Lower leg skin (tissue), 4 donors: ENCODE measurements around the gene MS4A1. TPM values are rescaled to one million over a fixed set of nuclear protein-coding genes. Genes with fewer than 3 reads are reported as not detected.
"Not testable (repeated sequence)": the region's sequence is repeated elsewhere in the genome, so short reads cannot be mapped to it uniquely, and the experiment has no call there.

Experiments
- DNase-seq, 2 donors: peaks; one replicate each; pipeline ENCODE4 v3.0.0-alpha.2; 2019; ENCODE audit warnings: low spot score in 2 of 2
- H3K4me3 ChIP-seq: fragments of 200-600 bp; sonication (generic); 2 replicates; pipeline ENCODE4 v1.5.1; 2017; ENCODE audit warnings: mild to moderate bottlenecking, low read depth; ENCODE audit not compliant: poor library complexity, severe bottlenecking
- POLR2A ChIP-seq, 2 donors: fragments of 450-650 bp; IDR thresholded peaks; one replicate each; pipeline ENCODE4 v1.6.1; 2016 to 2017; ENCODE audit warnings: antibody characterized with exemption in 2 of 2, mild to moderate bottlenecking in 1 of 2, moderate library complexity in 1 of 2
- WGBS, 2 donors: methylation state at CpG; one replicate each; pipeline ENCODE4 v1.1.5; 2018; 5-methylcytosine and 5-hydroxymethylcytosine counted together
- intact Hi-C: fragments of 100-400 bp; cut with DNase I; formaldehyde crosslinking; loops from one replicate; pipeline ENCODE4 v1.15.0; 2023; ENCODE audit warnings: low total_unique reads
- total RNA-seq, 4 donors: library from RNA; depleted of rRNA; stranded (reverse); fragments of >200 nt; gene quantifications; one replicate each; pipeline ENCODE4 v1.1.0, GENCODE V29; 2016
- TF ChIP-seq, protein P1 (sequence below), 3 donors: fragments of 450-650 bp; IDR thresholded peaks; one replicate each; pipeline ENCODE4 v1.5.1; 2016; ENCODE audit warnings: antibody characterized with exemption in 3 of 3, mild to moderate bottlenecking in 3 of 3, moderate library complexity in 2 of 3

The MS4A1 gene
- total RNA-seq, 4 donors from 2014 or later = 0.27 to 0.72 TPM; not detected in 2

DNA sequence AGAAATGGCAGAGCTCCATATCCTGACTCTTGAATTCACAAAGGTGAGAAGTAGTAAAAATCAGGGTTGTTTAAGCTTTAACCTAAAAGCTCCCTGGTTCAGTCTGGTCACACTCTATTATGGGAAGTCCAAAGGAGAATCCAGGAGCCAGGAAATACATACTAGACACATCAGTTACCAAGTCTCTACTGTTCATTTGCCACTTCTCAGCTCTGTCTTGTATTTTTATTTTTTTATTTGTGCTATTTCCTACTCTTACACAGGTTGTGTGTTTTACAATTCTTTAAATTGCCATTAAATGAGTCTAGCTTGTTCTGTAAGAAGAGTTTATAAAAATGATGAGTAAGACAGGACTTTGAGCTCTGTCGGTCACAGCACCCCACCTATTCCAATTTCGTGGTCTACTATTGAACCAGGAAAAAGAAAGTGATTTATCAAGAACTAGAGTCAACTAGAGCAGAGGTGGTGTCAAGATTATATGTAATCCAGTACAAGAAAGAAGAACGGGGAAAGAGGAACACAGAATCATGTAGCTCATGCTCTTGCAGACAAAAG is 46.7 kb downstream of the MS4A1 start:
- DNase-seq = no peak
- no peak overlapping the region for H3K4me3 ChIP-seq
- intact Hi-C loops = no loop called here
- WGBS, 2 donors = 74 to 76% methylated on average over 3 of the region's 3 CpGs
- TF ChIP-seq, protein P1, sequence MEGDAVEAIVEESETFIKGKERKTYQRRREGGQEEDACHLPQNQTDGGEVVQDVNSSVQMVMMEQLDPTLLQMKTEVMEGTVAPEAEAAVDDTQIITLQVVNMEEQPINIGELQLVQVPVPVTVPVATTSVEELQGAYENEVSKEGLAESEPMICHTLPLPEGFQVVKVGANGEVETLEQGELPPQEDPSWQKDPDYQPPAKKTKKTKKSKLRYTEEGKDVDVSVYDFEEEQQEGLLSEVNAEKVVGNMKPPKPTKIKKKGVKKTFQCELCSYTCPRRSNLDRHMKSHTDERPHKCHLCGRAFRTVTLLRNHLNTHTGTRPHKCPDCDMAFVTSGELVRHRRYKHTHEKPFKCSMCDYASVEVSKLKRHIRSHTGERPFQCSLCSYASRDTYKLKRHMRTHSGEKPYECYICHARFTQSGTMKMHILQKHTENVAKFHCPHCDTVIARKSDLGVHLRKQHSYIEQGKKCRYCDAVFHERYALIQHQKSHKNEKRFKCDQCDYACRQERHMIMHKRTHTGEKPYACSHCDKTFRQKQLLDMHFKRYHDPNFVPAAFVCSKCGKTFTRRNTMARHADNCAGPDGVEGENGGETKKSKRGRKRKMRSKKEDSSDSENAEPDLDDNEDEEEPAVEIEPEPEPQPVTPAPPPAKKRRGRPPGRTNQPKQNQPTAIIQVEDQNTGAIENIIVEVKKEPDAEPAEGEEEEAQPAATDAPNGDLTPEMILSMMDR (IDR thresholded peaks at IDR 0.05) = no peak
- no peak for TF ChIP-seq POLR2A (IDR thresholded peaks at IDR 0.05)

DNA sequence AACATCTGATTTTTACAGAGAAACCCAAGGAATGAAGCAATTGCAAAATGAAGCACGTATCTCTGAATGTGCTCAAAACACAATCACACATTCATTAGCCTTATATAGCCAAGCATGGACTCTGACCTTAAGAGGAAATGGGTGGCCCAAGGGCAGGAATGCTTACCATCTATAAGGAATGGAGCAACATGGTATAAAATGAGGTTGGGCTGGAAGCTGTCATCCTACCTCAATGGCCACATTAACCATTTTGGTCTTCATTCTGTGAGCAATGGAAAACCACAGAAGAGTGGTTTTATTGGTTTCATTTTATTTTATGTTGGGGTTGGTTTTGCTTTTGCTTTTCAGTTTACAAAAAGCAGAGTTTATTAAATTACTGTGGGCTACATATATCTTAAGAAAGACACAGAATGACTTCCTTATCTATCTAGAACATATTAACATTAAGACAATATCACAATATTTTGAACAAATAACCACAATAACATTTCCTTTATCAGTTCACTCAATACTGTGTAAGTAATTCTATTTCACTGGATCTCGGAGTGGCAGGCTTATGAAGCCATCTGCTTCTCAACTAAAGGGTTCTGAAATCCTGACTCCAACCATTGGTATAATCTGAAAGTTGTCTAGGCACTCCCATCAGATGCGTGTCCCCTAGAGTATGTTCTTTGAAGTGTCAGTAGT is 48.7 kb downstream of the MS4A1 start:
- intact Hi-C loops = no loop called here
- no peak for DNase-seq
- 71 to 80% methylated on average over 3 of the region's 3 CpGs for WGBS, 2 donors
- TF ChIP-seq, protein P1 (IDR thresholded peaks at IDR 0.05) = no peak
- TF ChIP-seq POLR2A (IDR thresholded peaks at IDR 0.05) = no peak
- H3K4me3 ChIP-seq = no peak overlapping the region

DNA sequence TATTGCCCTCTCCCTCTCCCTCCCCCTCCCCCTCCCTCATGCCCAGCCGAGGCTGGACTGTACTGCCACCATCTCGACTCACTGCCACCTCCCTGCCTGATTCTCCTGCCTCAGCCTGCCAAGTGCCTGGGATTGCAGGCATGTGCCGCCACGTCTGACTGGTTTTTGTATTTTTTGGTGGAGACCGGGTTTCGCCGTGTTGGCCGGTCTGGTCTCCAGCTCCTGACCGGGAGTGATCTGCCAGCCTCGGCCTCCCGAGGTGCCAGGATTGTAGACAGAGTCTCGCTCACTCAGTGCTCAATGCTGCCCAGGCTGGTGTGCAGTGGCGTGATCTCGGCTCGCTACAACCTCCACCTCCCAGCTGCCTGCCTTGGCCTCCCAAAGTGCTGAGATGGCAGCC is 54.0 kb downstream of the MS4A1 start:
- DNase-seq, H3K4me3 ChIP-seq, intact Hi-C loops: not testable (repeated sequence)
- WGBS, 2 donors = 82 to 88% methylated on average over 13 to 15 of the region's 15 CpGs

DNA sequence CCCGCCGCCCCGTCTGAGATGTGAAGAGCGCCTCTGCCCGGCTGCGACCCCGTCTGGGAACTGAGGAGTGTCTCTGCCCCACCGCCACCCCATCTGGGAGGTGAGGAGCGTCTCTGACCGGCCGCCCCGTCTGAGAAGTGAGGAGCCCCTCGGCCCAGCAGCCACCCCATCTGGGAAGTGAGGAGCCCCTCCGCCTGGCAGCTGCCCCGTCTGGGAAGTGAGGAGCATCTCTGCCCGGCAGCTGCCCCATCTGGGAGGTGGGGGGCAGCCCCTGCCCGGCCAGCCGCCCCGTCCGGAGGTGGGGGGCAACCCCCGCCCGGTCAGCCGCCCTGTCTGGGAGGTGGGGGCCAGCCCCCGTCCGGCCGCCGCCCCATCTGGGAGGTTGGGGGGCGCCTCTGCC is 54.6 kb downstream of the MS4A1 start:
- DNase-seq, H3K4me3 ChIP-seq, intact Hi-C loops: not testable (repeated sequence)
- WGBS, 2 donors = 91 to 92% methylated on average over 10 to 25 of the region's 28 CpGs

DNA sequence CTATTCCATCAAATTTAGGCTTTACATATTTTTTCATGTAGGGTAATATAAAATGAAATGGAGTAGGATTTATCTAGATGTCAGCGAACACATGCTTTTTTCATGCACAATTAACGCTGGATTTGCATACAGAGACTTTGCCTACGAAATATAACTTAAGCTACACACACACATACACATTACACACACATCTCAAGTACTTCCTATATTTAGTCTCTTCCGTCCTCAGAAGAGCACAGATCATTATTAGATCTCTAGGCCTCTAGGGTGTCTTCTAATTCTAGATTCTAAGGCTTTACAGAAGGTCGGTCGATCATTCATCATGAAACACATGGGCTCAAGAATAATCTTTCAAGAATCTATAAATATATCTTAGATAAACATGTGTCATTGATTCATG is 55.7 kb downstream of the MS4A1 start:
- H3K4me3 ChIP-seq = no peak overlapping the region
- 62 to 63% methylated on average over 6 of the region's 6 CpGs for WGBS, 2 donors
- TF ChIP-seq, protein P1 (IDR thresholded peaks at IDR 0.05) = no peak
- no peak for TF ChIP-seq POLR2A (IDR thresholded peaks at IDR 0.05)
- DNase-seq = no peak
- intact Hi-C loops = no loop called here

- intact Hi-C loops = no loop called here
- no peak for TF ChIP-seq POLR2A (IDR thresholded peaks at IDR 0.05)
- TF ChIP-seq, protein P1 (IDR thresholded peaks at IDR 0.05) = no peak
- 78 to 81% methylated on average over 3 of the region's 3 CpGs for WGBS, 2 donors
- H3K4me3 ChIP-seq = no peak overlapping the region
- no peak for DNase-seq
These were observed 57.1 kb downstream of the MS4A1 start for GRCh38 chr11:60512651-60513225.
